C4-2B (cell line): ENCODE results near the gene CASQ2.

Experiments
- H3K27ac ChIP-seq: fragments of 450-650 bp; 2 replicates; pipeline ENCODE4 v1.5.1; 2017
- ZFX ChIP-seq: fragments of 450-650 bp; IDR thresholded peaks from 2 replicates; pipeline ENCODE4 v1.6.1; 2017
- TF ChIP-seq, protein P1 (sequence below): fragments of 450-650 bp; conservative IDR thresholded peaks from 2 replicates; pipeline ENCODE4 v1.5.1; 2017; ENCODE audit warnings: mild to moderate bottlenecking

CASQ2 gene

DNA sequence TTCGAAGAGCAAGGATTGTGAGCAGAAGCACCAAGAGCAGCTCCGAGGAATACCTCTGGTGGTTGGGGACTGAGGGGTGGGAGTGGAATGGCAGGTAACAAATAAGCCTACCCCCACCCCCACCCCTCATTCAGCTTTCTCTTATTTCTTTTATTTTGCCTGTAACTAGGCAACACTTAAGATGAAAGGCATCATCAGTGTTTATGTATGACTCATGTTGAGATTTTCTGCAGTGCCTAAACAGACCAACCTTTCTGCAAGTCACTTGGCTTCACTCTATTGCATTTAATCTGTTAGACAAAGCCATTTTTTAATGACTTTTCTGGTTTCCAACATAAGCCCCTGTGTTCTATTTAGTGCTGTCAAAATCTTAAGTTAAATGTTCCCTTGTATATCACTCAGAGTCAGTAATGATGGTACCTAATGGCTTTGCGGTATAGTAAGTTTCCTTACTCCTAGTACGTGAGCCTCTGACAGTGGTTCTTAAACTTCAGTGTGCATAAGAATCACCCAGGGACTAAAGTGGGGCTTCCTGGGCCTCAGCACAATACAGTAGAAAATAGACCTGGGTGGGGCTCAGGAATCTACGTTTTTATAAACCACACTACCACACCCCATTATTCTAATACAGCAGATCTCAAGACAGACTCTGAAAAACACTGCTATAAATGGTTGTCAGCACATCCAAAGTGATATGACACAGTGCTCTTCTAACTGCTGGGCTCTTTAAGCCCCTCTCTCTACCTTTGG is 19.9 kb downstream of the CASQ2 start:
- no peak overlapping the region for H3K27ac ChIP-seq
- TF ChIP-seq, protein P1, sequence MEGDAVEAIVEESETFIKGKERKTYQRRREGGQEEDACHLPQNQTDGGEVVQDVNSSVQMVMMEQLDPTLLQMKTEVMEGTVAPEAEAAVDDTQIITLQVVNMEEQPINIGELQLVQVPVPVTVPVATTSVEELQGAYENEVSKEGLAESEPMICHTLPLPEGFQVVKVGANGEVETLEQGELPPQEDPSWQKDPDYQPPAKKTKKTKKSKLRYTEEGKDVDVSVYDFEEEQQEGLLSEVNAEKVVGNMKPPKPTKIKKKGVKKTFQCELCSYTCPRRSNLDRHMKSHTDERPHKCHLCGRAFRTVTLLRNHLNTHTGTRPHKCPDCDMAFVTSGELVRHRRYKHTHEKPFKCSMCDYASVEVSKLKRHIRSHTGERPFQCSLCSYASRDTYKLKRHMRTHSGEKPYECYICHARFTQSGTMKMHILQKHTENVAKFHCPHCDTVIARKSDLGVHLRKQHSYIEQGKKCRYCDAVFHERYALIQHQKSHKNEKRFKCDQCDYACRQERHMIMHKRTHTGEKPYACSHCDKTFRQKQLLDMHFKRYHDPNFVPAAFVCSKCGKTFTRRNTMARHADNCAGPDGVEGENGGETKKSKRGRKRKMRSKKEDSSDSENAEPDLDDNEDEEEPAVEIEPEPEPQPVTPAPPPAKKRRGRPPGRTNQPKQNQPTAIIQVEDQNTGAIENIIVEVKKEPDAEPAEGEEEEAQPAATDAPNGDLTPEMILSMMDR = no peak
- no peak for TF ChIP-seq ZFX

DNA sequence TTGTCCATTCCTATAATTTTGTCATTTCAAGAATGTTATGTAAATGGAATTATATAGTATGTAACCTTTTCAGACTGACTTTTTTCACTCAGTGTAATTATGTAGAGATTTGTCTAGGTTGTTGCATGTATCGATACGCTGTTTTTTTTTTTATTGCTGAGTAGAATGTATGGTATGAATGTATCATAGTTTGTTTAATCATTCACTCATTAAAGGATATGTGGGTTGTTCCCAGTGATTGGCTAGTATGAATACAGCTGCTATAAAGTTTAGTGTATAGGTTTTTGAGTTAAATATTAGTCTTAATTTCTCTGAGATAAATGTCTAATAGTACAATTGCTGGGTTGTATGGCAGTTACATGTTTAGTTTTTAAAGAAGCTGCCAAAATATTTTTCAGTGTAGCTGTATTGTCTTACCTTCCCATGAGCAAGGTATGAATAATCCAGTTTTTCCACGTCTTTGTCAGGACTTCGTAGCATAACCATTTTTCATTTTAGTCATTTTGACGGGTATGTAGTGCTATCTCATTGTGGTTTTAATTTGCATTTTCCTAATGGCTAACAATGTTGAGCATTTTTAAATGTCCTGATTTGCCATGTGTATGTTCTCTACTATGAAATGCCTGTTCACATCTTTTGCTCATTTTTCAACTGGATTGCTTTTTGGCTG is 22.4 kb downstream of the CASQ2 start:
- TF ChIP-seq, protein P1 = no peak
- no peak for TF ChIP-seq ZFX

DNA sequence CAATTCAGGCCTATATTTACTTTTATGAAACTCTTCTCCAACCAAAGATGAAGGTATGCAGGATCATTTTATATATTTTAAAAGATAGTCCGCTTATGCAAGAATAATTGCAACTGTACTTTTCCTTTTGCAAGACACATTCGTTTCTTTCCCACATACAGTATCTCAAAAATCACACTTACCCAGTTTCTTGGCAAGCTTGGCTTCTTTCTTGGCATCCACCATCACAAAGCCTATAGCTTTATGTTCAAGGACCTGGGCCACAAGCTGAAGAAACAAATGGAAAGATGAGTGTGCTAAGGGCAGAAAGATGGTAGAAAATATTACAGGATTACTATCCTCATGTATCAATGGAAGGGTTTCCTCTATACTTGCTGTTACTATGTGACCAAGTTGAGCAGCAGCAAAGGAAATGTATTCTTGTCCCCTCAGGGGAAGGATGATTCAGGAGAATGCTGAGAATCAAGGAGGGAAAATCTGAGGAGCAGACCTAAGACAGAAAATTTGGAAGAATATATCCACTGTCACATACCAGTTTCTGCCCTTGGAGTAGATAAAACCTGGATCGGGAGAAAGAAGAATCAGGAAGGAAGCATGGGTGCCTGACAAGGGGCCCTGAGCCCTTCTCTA is 23.8 kb downstream of the CASQ2 start:
- H3K27ac ChIP-seq = no peak overlapping the region
- TF ChIP-seq, protein P1 = no peak

More for the DNA sequence above, 22.4 kb downstream of the CASQ2 start:
- no peak overlapping the region for H3K27ac ChIP-seq

DNA sequence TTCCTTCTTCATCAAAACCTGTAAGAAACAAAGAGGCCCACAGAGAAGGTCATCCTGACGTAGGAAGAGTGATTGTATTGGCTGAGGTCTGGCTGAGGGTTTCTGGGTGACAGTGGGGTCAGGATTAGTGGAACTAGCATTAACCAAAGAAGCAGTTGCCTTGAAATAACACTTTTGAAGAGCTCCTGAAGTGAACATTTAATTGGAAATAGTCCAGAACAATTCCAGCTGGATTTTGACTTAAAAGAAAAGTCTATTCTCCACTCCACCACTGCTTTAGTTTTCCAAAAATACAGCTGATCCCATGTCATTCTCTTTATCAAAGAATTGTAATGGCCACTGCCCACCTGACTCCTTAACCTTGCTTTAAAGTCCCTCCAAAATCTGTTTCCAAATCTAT is 27.7 kb downstream of the CASQ2 start:
- H3K27ac ChIP-seq = no peak overlapping the region
- TF ChIP-seq, protein P1 = no peak
- TF ChIP-seq ZFX = no peak

DNA sequence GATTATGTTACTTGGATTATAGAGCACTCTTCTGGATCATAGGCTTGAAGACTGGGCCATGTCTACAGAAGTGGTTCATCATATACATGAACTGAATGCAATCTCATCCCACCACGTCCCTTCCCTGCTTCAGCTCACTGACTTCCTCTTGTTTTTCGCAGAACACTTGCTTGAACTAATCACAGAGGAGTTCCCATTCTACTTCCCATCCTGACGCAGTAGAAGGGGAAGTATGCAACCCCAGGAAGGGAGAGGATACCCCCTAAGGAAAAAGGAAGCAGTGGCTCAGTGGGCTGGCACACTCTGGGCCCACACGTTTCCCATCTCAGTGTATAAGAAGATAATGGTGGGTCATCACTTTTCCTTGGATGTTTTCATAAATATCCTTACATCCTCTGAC is 36.2 kb downstream of the CASQ2 start:
- no peak overlapping the region for H3K27ac ChIP-seq
- TF ChIP-seq, protein P1 = no peak
- TF ChIP-seq ZFX = no peak

DNA sequence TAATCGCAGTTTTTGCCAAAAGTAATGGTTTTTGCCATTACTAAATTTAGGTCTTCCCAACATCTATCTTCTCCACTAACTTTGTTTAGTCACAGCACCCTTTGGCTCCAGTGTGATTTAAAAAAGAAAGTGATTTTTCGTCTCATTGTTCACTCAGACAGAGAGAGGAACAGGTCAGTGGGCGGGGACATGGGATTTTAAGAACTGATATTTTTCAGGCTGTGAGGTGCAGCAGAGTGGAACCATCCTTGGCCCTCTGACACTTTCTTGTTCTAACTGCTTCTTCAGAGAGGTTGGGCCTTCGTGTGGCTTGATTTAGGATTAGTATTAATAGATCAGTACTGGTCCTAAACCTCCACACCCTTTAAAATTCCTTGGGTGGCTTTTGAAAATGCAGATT is 38.8 kb downstream of the CASQ2 start:
- TF ChIP-seq, protein P1 = no peak
- TF ChIP-seq ZFX = no peak
- no peak overlapping the region for H3K27ac ChIP-seq

DNA sequence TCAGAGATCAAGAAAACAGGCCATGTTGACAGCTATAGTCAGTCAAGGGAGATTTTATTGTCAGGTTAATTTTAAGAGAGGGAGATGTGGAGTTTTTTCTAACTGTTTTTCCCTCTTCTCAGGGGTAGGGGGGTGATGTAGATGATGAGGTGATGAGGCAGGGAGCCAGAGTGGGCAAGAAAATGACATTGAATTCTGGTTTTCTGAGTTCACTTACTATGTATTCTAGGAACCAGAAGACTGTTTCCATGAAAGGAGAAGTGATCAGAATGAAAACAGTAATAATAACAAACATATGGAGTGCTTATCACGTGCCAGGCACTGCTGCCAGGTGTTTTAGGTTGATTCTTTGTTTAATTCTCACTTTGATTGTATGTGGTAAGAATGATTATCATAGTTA is 40.2 kb downstream of the CASQ2 start:
- no peak overlapping the region for H3K27ac ChIP-seq
- TF ChIP-seq, protein P1 = no peak
- no peak for TF ChIP-seq ZFX
